Measurements from ENCODE around the gene CES2.

DNA sequence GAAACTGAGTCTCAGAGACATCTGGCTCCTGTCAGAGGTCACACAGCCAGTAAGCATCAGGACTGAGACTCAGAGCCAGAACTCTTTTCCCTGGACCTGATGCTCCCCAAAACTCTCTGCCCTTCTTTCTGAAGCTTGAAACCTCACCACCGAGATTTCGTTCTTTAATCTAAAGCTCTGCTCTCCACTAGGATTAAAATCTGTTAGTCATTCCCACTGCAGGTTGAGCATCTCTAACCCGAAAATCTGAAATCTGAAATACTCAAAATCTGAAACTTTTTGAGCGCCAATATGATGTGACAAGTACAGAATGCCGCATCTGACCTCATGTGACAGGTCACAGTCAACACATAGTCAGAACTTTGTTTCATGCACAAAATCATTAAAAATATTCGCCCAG, 18.8 kb upstream of the CES2 start:
- TF ChIP-seq, protein P1, sequence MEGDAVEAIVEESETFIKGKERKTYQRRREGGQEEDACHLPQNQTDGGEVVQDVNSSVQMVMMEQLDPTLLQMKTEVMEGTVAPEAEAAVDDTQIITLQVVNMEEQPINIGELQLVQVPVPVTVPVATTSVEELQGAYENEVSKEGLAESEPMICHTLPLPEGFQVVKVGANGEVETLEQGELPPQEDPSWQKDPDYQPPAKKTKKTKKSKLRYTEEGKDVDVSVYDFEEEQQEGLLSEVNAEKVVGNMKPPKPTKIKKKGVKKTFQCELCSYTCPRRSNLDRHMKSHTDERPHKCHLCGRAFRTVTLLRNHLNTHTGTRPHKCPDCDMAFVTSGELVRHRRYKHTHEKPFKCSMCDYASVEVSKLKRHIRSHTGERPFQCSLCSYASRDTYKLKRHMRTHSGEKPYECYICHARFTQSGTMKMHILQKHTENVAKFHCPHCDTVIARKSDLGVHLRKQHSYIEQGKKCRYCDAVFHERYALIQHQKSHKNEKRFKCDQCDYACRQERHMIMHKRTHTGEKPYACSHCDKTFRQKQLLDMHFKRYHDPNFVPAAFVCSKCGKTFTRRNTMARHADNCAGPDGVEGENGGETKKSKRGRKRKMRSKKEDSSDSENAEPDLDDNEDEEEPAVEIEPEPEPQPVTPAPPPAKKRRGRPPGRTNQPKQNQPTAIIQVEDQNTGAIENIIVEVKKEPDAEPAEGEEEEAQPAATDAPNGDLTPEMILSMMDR (IDR thresholded peaks at IDR 0.05; ENCODE audit: extremely low read depth in 1 of 2, insufficient read depth in 1 of 2, low read depth in 1 of 2, low read length in 2 of 2) = no peak
- no peak for TF ChIP-seq POLR2A (IDR thresholded peaks at IDR 0.05; ENCODE audit: low read depth, low read length)
- no peak for TF ChIP-seq EZH2 (IDR thresholded peaks at IDR 0.05; ENCODE audit: borderline replicate concordance, low read depth, low read length, severe bottlenecking)
- TF ChIP-seq JUN (IDR thresholded peaks at IDR 0.05; ENCODE audit: borderline replicate concordance, insufficient read depth, insufficient read length, low read depth) = no peak

Measured in endothelial cell of umbilical vein (primary cell).